ENCODE results near the gene DTX3L.

DTX3L gene

GRCh38 chr3:122608916-122609315 is 44.8 kb downstream of the DTX3L start:
- DNase-seq = no peak

GRCh38 chr3:122609798-122610559 is 45.8 kb downstream of the DTX3L start:
- peak; percentile 46 for DNase-seq

- no peak for DNase-seq
Observed at GRCh38 chr3:122612696-122613095, 48.6 kb downstream of the DTX3L start.

- no peak for DNase-seq
Observed at GRCh38 chr3:122615303-122615702, 51.2 kb downstream of the DTX3L start.

- no peak for DNase-seq
Observed at GRCh38 chr3:122618614-122619013, 54.5 kb downstream of the DTX3L start.

- no peak for DNase-seq
Observed at GRCh38 chr3:122619040-122619439, 54.9 kb downstream of the DTX3L start.

GRCh38 chr3:122620399-122620798 is 56.3 kb downstream of the DTX3L start:
- DNase-seq = no peak

GRCh38 chr3:122621112-122621511 is 57.0 kb downstream of the DTX3L start:
- DNase-seq = no peak

- DNase-seq = no peak
Observed at GRCh38 chr3:122623031-122623829, 59.1 kb downstream of the DTX3L start.

All from SIG-M5 (cell line).